ENCODE measurements around the gene JPT2.

The JPT2 gene

DNA sequence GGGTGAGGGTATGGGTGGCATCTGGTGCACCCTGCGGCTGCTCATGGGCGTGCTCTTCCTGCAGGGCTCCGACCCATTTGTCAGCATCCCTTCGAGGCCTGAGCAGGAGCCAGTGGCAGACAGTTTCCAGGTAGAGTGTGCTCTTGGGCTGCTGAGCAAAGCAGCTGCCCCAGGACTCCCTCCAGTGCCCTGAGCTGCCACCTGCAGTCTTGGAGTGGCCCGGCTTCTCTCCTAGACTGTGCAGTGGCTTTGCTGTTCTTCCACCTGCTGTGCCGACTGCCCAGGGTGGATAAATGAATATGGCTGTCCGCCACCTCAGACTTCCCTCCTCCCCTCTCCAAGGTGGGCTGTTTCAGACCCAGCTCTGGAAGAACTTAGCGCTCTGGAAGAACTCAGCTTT lies 10.8 kb upstream of the JPT2 start:
- no peak overlapping the region for H3K27ac ChIP-seq (ENCODE audit: low read depth, low read length)
- H3K9ac ChIP-seq (ENCODE audit: low read length), result no peak overlapping the region
- no peak overlapping the region for H2AFZ ChIP-seq (ENCODE audit: low read depth, low read length, severe bottlenecking)
- no peaks in the 10 kb centered on the region for H3K9me2 ChIP-seq (replicated peaks; ENCODE audit: insufficient read depth, low read length)
- no peaks in the 10 kb centered on the region for H3K9me3 ChIP-seq (ENCODE audit: insufficient read depth, low read length)
- no peaks in the 10 kb centered on the region for H3F3A ChIP-seq (ENCODE audit: insufficient read depth)
- no peak overlapping the region for H3K4me3 ChIP-seq (ENCODE audit: insufficient read depth, low read length, poor library complexity, severe bottlenecking)
- H4K20me1 ChIP-seq (ENCODE audit: low read depth, low read length), result no peaks in the 10 kb centered on the region
- TF ChIP-seq, protein P1, sequence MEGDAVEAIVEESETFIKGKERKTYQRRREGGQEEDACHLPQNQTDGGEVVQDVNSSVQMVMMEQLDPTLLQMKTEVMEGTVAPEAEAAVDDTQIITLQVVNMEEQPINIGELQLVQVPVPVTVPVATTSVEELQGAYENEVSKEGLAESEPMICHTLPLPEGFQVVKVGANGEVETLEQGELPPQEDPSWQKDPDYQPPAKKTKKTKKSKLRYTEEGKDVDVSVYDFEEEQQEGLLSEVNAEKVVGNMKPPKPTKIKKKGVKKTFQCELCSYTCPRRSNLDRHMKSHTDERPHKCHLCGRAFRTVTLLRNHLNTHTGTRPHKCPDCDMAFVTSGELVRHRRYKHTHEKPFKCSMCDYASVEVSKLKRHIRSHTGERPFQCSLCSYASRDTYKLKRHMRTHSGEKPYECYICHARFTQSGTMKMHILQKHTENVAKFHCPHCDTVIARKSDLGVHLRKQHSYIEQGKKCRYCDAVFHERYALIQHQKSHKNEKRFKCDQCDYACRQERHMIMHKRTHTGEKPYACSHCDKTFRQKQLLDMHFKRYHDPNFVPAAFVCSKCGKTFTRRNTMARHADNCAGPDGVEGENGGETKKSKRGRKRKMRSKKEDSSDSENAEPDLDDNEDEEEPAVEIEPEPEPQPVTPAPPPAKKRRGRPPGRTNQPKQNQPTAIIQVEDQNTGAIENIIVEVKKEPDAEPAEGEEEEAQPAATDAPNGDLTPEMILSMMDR (IDR thresholded peaks at IDR 0.05; ENCODE audit: insufficient read depth, low read length, poor library complexity, severe bottlenecking), result no peak
- no peaks in the 10 kb centered on the region for H3K36me3 ChIP-seq (ENCODE audit: low read length)
- H3K4me2 ChIP-seq (ENCODE audit: low read depth, low read length, poor library complexity, severe bottlenecking), result no peak overlapping the region
- no peaks in the 10 kb centered on the region for H3K79me2 ChIP-seq (ENCODE audit: insufficient read depth, low read length)
- H3K27me3 ChIP-seq (ENCODE audit: low read length), result no peaks in the 10 kb centered on the region

DNA sequence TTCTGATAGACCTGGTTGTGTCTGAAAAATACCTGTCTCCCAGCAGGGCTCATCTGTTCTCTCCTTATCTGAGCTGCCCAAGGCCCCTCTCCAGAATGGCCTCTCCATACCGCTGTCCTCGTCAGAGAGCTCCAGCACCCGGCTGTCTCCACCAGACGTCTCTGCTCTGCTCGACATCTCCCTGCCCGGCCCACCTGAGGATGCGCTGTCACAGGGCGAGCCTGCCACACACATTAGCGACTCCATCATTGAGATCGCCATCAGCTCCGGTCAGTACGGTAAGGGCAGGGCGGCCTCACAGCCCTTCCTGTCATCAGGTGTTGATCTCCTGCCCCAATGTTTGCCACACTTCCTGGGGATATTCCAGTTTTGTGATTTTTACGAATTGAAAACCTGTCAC lies 10.2 kb upstream of the JPT2 start:
- H3K36me3 ChIP-seq (ENCODE audit: low read length), result no peaks in the 10 kb centered on the region
- H3K27ac ChIP-seq (ENCODE audit: low read depth, low read length), result no peak overlapping the region
- no peaks in the 10 kb centered on the region for H3K9me2 ChIP-seq (replicated peaks; ENCODE audit: insufficient read depth, low read length)
- no peaks in the 10 kb centered on the region for H3K79me2 ChIP-seq (ENCODE audit: insufficient read depth, low read length)
- H3K9me3 ChIP-seq (ENCODE audit: insufficient read depth, low read length), result no peaks in the 10 kb centered on the region
- no peak overlapping the region for H2AFZ ChIP-seq (ENCODE audit: low read depth, low read length, severe bottlenecking)
- H3F3A ChIP-seq (ENCODE audit: insufficient read depth), result no peaks in the 10 kb centered on the region
- TF ChIP-seq, protein P1 (IDR thresholded peaks at IDR 0.05; ENCODE audit: insufficient read depth, low read length, poor library complexity, severe bottlenecking), result no peak
- TF ChIP-seq EZH2phosphoT487 (conservative IDR thresholded peaks at IDR 0.05; ENCODE audit: low read length), result no peak
- H3K9ac ChIP-seq (ENCODE audit: low read length), result no peak overlapping the region
- H3K27me3 ChIP-seq (ENCODE audit: low read length), result no peaks in the 10 kb centered on the region
- H3K4me3 ChIP-seq (ENCODE audit: insufficient read depth, low read length, poor library complexity, severe bottlenecking), result no peak overlapping the region
- no peaks in the 10 kb centered on the region for H4K20me1 ChIP-seq (ENCODE audit: low read depth, low read length)
- no peak overlapping the region for H3K4me2 ChIP-seq (ENCODE audit: low read depth, low read length, poor library complexity, severe bottlenecking)

DNA sequence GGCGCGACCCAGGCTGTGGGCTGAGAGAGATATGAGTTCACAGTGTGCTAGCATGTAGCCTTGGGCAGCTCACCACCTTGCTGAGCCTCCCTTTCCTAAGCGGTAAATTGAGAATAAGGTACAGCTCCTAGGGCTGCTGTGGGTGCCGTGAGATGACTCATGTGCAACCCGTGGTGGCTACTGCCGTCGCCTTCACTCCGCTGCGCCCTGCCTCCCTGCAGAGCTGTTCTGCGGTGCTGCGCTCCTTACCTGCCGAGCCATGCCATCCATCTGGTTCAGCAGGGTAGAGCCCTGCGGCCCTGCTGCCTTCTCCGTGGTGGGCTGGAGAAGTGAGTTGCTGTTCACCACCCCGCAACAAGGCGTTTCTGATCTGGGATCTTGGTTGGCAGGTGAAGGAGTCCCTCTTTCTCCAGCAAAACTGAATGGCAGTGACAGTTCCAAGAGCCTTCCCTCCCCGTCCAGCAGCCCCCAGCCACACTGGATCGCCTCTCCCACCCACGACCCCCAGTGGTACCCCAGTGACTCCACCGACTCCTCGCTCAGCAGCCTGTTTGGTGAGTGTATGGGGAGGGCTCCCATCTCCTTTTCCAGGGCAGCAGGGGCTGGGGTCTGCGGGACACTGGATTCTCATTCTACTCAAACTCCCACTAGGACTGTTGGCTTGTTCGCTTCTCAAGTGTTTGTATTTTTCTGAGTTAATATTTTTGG lies 9.3 kb upstream of the JPT2 start:
- Histone ChIP-seq H3K36me3 (ENCODE audit: low read length) (no peaks in the 10 kb centered on the region), H3K9me2 (replicated peaks; ENCODE audit: insufficient read depth, low read length) (no peaks in the 10 kb centered on the region), H3K9me3 (ENCODE audit: insufficient read depth, low read length) (no peaks in the 10 kb centered on the region), H3K4me3 (ENCODE audit: insufficient read depth, low read length, poor library complexity, severe bottlenecking) (no peak overlapping the region), H4K20me1 (ENCODE audit: low read depth, low read length) (no peaks in the 10 kb centered on the region), H3K27ac (ENCODE audit: low read depth, low read length) (no peak overlapping the region), H3K9ac (ENCODE audit: low read length) (no peak overlapping the region), H3K27me3 (ENCODE audit: low read length) (no peaks in the 10 kb centered on the region), H3K4me2 (ENCODE audit: low read depth, low read length, poor library complexity, severe bottlenecking) (no peak overlapping the region), H2AFZ (ENCODE audit: low read depth, low read length, severe bottlenecking) (no peak overlapping the region), H3F3A (ENCODE audit: insufficient read depth) (no peaks in the 10 kb centered on the region), H3K79me2 (ENCODE audit: insufficient read depth, low read length) (no peaks in the 10 kb centered on the region)
- TF ChIP-seq, protein P1 (IDR thresholded peaks at IDR 0.05; ENCODE audit: insufficient read depth, low read length, poor library complexity, severe bottlenecking), result no peak
- no peak for TF ChIP-seq EZH2phosphoT487 (conservative IDR thresholded peaks at IDR 0.05; ENCODE audit: low read length)

Measured in SU-DHL-6 (cell line).